ENCODE measurements around the gene SLC4A2. TPM values are rescaled to one million over a fixed set of nuclear protein-coding genes. Genes with fewer than 3 reads are reported as not detected.

SLC4A2 gene
- total RNA-seq, 1 experiment from 2014 or later: 164 TPM

- CTCF ChIA-PET: interaction anchor here (0.8 to 9.9 kb wide), 20 partner anchors 9 to 134 kb away, joined by 3 to 118 read pairs (median 4); partner anchors contain the start of gene FASTK
- peaks cover 15% of the 10 kb centered on the region for H3K36me3 Mint-ChIP-seq
- no peak overlapping the region; the same call in 1 of the 2 replicates for H3K27ac Mint-ChIP-seq
- H3K4me3 Mint-ChIP-seq: peak overlapping the region; percentile 60
- TF ChIP-seq FOXJ3 (CRISPR knock-in tag; IDR thresholded peaks at IDR 0.05; ENCODE audit: borderline replicate concordance) (no peak), ZBTB21 (CRISPR knock-in tag; IDR thresholded peaks at IDR 0.05; ENCODE audit: borderline replicate concordance) (no peak), JAZF1 (CRISPR knock-in tag; IDR thresholded peaks at IDR 0.05) (no peak), TP53 (CRISPR knock-in tag; IDR thresholded peaks at IDR 0.05) (no peak), E2F1 (CRISPR knock-in tag; IDR thresholded peaks at IDR 0.05) (no peak), ATF6 (CRISPR knock-in tag; IDR thresholded peaks at IDR 0.05) (no peak), CBFB (CRISPR knock-in tag; IDR thresholded peaks at IDR 0.05; ENCODE audit: low read depth) (no peak), ZNF138 (CRISPR knock-in tag; conservative IDR thresholded peaks at IDR 0.05) (no peak), TEAD1 (CRISPR knock-in tag; IDR thresholded peaks at IDR 0.05) (no peak), TEAD4 (CRISPR knock-in tag; IDR thresholded peaks at IDR 0.05) (no peak), ZNF423 (CRISPR knock-in tag; IDR thresholded peaks at IDR 0.05) (no peak), ARID4B (CRISPR knock-in tag; IDR thresholded peaks at IDR 0.05; ENCODE audit: borderline replicate concordance) (no peak), ZNF396 (CRISPR knock-in tag; IDR thresholded peaks at IDR 0.05; ENCODE audit: borderline replicate concordance) (no peak), GABPB1 (CRISPR knock-in tag; IDR thresholded peaks at IDR 0.05) (no peak), OVOL2 (CRISPR knock-in tag; IDR thresholded peaks at IDR 0.05; ENCODE audit: borderline replicate concordance) (no peak), ATF3 (CRISPR knock-in tag; conservative IDR thresholded peaks at IDR 0.05) (no peak), USF2 (CRISPR knock-in tag; IDR thresholded peaks at IDR 0.05) (no peak)
- ATAC-seq: peak; percentile 11
- H3K4me1 Mint-ChIP-seq: peaks cover 23% of the 10 kb centered on the region
- DNase-seq (ENCODE audit: low spot score): peak; percentile 46
- no peaks in the 10 kb centered on the region for H3K9me3 Mint-ChIP-seq
- H3K27me3 Mint-ChIP-seq (ENCODE audit: low read depth): peaks cover 9% of the 10 kb centered on the region
- POLR2A ChIA-PET: interaction anchor here (0.8 kb wide), 1 partner anchor 52 kb away, joined by 3 read pairs; no protein-coding TSS in a partner anchor
Measured at GRCh38 chr7:151115121-151115835, 55.9 kb downstream of the SLC4A2 start.
